Measurements from ENCODE around the gene THRAP3. TPM values are rescaled to one million over a fixed set of nuclear protein-coding genes. Genes with fewer than 3 reads are reported as not detected.

Gene THRAP3
- total RNA-seq, 1 experiment from 2014 or later, result 143 TPM

DNA sequence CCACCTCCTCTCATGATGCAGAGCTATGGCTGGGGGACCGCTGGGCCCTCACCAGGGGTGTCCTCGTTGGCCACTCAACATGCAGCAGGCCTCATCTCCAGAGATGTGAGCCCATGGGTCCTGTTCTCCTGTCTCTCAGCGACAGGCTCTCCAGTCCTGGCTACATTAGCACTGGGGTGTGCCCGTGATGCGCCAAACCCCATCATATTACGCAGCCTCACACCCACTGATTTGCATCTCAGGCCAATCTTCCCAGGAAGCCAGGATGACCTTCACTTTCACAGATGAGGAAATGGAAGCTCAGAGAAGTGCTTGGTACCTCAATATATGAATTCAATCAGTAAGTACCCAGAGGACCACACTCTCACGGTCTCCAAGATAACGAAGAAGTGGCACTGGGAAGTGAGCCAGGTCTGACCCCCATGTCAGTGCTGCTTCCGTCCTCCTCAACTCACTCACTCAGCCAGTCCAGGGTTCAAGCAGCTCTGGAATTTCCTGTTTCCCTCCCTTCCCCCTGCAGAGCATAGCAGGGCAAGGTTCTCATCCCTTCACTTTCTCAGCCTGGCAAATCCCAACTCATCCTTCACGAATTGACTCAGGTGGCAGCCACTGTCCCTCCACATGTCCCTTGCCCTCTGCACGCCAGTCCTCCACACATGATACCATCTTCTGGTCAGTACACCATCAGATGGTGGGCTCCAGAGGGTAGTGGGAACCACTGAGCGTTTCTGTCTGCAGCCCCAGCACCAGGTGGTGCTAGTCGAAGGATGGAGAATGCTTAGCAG, 128.1 kb downstream of the THRAP3 start:
- intact Hi-C loops (cut with micrococcal nuclease; ENCODE audit: unreplicated experiment), result loop anchor here (10.0 kb wide), 1 partner anchor 1342 kb away; the partner anchor contains the start of gene CDCA8
- Histone ChIP-seq H3K9me3 (ENCODE audit: insufficient read depth, low read depth) (no peaks in the 10 kb centered on the region), H4K20me1 (ENCODE audit: insufficient read depth) (no peaks in the 10 kb centered on the region), H3K27me3 (ENCODE audit: insufficient read depth, low read depth) (no peaks in the 10 kb centered on the region), H3K27ac (peak overlapping the region; percentile 97), H3K36me3 (ENCODE audit: low read depth) (peaks cover 23% of the 10 kb centered on the region), H3K4me1 (replicated peaks; ENCODE audit: insufficient read depth) (peaks cover 67% of the 10 kb centered on the region), H3K4me3 (no peak overlapping the region), H3K79me2 (ENCODE audit: low read depth) (peaks cover 8% of the 10 kb centered on the region; the same call in 1 of the 2 replicates), H3K4me2 (peak overlapping the region; percentile 89), H2AFZ (no peak overlapping the region), H3K9me2 (ENCODE audit: insufficient read depth) (no peaks in the 10 kb centered on the region), H3F3A (ENCODE audit: insufficient read depth, low read depth) (peaks cover 53% of the 10 kb centered on the region)
- TF ChIP-seq EZH2 (IDR thresholded peaks at IDR 0.05; ENCODE audit: low read depth), result no peak
- no peak for TF ChIP-seq CTCF (conservative IDR thresholded peaks at IDR 0.05)
- CTCF ChIA-PET, result interaction anchor here (0.5 to 2.7 kb wide), 8 partner anchors 9 to 48 kb away, joined by 3 to 14 read pairs (median 6); partner anchors contain the start of gene LSM10
- no TSS peak for BruUV-seq (replicated peaks)
- DNase-seq, result peak in 1 of 2 experiments; percentile 29
- POLR2A ChIA-PET (ENCODE audit: unreplicated experiment), result interaction anchor here (0.6 to 0.8 kb wide), 3 partner anchors 32 to 112 kb away, joined by 5 to 8 read pairs (median 7); partner anchors contain the start of gene MRPS15

- Histone ChIP-seq H3K36me3 (ENCODE audit: low read depth) (peaks cover 26% of the 10 kb centered on the region), H3F3A (ENCODE audit: insufficient read depth, low read depth) (peaks cover 53% of the 10 kb centered on the region), H3K9me3 (ENCODE audit: insufficient read depth, low read depth) (no peaks in the 10 kb centered on the region), H3K4me1 (replicated peaks; ENCODE audit: insufficient read depth) (peaks cover 67% of the 10 kb centered on the region), H2AFZ (no peak overlapping the region), H3K79me2 (ENCODE audit: low read depth) (peaks cover 8% of the 10 kb centered on the region; the same call in 1 of the 2 replicates), H3K9me2 (ENCODE audit: insufficient read depth) (no peaks in the 10 kb centered on the region), H3K4me3 (no peak overlapping the region), H3K27ac (peak overlapping the region; percentile 97), H3K4me2 (peak overlapping the region; percentile 89), H3K27me3 (ENCODE audit: insufficient read depth, low read depth) (no peaks in the 10 kb centered on the region), H4K20me1 (ENCODE audit: insufficient read depth) (no peaks in the 10 kb centered on the region)
- ChIA-PET POLR2A (ENCODE audit: unreplicated experiment) (interaction anchor here (0.6 to 0.8 kb wide), 4 partner anchors 31 to 111 kb away, joined by 5 to 8 read pairs (median 6); partner anchors contain the start of genes MRPS15 and OSCP1), CTCF (interaction anchor here (0.5 to 2.7 kb wide), 9 partner anchors 8 to 82 kb away, joined by 3 to 14 read pairs (median 4); partner anchors contain the start of gene LSM10)
- intact Hi-C loops (cut with micrococcal nuclease; ENCODE audit: unreplicated experiment), result loop anchor here (10.0 kb wide), 1 partner anchor 1342 kb away; the partner anchor contains the start of gene CDCA8
- TF ChIP-seq EZH2 (IDR thresholded peaks at IDR 0.05; ENCODE audit: low read depth) (no peak), CTCF (conservative IDR thresholded peaks at IDR 0.05) (no peak)
- peak; percentile 71 to 84 for DNase-seq
- no TSS peak for BruUV-seq (replicated peaks)
Measured at GRCh38 chr1:36352910-36353878, 129.0 kb downstream of the THRAP3 start.

DNA sequence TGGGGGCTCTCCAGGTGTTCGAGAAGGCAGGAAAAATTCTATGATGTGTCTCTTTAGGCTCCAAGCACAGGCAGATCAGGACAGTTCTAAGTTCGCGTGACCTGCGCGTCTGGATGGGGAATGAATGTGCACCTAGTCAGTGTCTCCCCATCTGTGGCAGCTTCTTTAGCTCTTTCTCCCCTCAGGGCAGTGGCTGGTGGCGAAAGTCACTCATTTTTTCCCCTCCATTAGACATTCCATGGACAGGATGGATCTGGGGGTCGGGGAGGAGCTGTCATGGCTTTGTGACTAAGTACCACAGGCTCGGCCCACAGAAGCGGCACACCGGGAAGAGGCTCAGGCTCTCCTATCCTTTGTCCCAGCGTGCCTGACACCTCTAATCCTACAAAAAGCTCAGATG, 130.2 kb downstream of the THRAP3 start:
- no peak overlapping the region for H3K4me2 ChIP-seq
- ChIA-PET POLR2A (ENCODE audit: unreplicated experiment) (no interaction called here), CTCF (no interaction called here)
- peaks cover 61% of the 10 kb centered on the region for H3K4me1 ChIP-seq (replicated peaks; ENCODE audit: insufficient read depth)
- no peaks in the 10 kb centered on the region for H3K9me2 ChIP-seq (ENCODE audit: insufficient read depth)
- TF ChIP-seq EZH2 (IDR thresholded peaks at IDR 0.05; ENCODE audit: low read depth), result no peak
- TF ChIP-seq CTCF (conservative IDR thresholded peaks at IDR 0.05), result no peak
- no peaks in the 10 kb centered on the region; the same call in 1 of the 2 replicates for H4K20me1 ChIP-seq (ENCODE audit: insufficient read depth)
- H2AFZ ChIP-seq, result no peak overlapping the region
- intact Hi-C loops (cut with micrococcal nuclease; ENCODE audit: unreplicated experiment), result loop anchor here (10.0 kb wide), 1 partner anchor 1340 kb away; the partner anchor contains the start of gene CDCA8
- no peaks in the 10 kb centered on the region for H3K9me3 ChIP-seq (ENCODE audit: insufficient read depth, low read depth)
- no TSS peak for BruUV-seq (replicated peaks)
- H3F3A ChIP-seq (ENCODE audit: insufficient read depth, low read depth), result peaks cover 54% of the 10 kb centered on the region
- peaks cover 15% of the 10 kb centered on the region for H3K36me3 ChIP-seq (ENCODE audit: low read depth)
- no peaks in the 10 kb centered on the region for H3K27me3 ChIP-seq (ENCODE audit: insufficient read depth, low read depth)
- no peak overlapping the region for H3K4me3 ChIP-seq
- H3K27ac ChIP-seq, result peak overlapping the region; percentile 97; the same call in 1 of the 2 replicates
- H3K79me2 ChIP-seq (ENCODE audit: low read depth), result peaks cover 13% of the 10 kb centered on the region; the same call in 1 of the 2 replicates
- no peak for DNase-seq
